ENCODE data around the gene COQ8B.
A peak's percentile ranks its signal among the peaks of the same experiment; 100 is the strongest.

Gene COQ8B

DNA sequence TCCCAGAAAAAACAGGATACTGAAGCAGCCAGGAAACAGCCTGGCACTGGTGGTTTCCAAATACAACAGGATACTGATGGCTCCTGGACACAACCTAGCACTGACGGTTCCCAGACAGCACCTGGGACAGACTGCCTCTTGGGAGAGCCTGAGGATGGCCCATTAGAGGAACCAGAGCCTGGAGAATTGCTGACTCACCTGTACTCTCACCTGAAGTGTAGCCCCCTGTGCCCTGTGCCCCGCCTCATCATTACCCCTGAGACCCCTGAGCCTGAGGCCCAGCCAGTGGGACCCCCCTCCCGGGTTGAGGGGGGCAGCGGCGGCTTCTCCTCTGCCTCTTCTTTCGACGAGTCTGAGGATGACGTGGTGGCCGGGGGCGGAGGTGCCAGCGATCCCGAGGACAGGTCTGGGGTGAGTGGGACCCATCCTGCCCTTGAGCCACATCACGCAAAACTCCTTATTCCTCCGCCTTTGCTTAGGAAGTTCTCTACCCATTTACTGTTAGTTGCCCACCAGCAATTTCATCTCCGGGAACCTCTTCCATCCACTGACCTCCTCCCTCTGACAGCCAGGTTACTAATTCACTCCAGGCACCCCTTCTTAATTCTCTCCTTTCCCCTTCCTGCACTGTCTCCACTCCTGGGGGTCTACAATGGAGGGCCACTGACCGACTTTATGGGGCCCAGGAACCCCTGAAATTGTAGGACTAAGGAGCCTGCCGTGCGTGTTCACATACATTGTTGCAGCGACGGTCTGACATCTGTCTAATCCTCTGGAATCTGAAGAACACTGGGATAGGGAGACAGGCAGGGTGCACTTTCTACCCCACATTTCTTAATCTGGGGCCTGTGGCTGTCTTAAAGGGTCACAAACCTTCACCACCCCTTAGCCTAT lies 1.4 kb upstream of the COQ8B start:
- DNase-seq = peak in 3 of 56 donors; percentile 9 to 23 (median 22)

DNA sequence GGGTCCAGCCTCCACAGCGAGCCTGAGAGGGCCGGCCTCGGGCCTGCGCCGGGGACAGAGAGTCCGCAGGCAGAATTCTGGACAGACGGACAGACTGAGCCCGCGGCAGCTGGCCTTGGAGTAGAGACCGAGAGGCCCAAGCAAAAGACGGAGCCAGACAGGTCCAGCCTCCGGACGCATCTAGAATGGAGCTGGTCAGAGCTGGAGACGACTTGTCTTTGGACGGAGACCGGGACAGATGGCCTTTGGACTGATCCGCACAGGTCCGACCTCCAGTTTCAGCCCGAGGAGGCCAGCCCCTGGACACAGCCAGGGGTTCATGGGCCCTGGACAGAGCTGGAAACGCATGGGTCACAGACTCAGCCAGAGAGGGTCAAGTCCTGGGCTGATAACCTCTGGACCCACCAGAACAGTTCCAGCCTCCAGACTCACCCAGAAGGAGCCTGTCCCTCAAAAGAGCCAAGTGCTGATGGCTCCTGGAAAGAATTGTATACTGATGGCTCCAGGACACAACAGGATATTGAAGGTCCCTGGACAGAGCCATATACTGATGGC lies 716 bp upstream of the COQ8B start:
- peak in 14 of 56 donors; percentile 16 to 58 (median 44) for DNase-seq

- DNase-seq = peak in 9 of 56 donors; percentile 25 to 68 (median 53)
Observed at GRCh38 chr19:40716031-40716481, 630 bp downstream of the COQ8B start.

DNA sequence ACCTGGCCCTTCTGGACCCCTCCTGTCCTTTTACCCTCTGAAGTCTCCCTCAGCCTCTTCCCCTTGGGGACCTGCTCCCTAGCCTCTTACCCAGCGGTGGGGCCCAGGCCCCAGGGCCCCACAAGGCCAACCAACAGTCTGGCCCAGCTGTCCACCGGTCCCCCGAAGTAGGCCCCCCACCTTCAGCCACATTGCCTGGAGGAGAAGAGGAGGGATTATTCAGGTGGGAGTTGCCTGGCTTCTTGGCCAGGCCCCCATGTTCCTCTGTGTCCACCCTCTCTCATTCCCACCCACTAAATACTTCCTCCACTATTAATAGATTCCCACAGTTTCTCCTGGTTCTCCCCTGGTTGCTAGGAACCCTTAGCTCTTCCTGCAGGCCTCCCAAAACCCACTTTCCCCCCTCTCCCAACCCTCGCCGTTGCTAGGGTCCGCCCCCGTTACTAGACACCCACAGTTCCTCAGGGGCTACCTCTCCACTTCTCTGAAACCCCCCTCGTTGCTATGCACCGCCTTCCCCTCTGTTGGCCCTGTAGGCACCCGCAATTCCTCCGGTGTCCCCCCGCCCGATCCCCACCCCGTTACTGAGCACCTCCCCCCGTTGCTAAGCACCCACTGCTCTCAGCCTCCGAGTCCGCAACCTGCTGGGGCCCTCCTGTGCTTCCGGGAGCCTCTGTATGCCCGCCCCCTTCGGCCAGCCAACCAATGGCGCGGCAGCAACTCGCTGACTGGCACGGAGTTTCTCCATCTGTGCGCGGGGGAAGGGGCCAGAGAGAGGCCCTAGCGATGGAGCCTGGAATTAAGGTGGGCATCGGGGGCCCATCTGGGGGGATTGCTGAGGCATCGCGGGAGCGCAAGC lies 2.0 kb downstream of the COQ8B start:
- DNase-seq = peak; percentile 49 to 98 (median 93)

DNA sequence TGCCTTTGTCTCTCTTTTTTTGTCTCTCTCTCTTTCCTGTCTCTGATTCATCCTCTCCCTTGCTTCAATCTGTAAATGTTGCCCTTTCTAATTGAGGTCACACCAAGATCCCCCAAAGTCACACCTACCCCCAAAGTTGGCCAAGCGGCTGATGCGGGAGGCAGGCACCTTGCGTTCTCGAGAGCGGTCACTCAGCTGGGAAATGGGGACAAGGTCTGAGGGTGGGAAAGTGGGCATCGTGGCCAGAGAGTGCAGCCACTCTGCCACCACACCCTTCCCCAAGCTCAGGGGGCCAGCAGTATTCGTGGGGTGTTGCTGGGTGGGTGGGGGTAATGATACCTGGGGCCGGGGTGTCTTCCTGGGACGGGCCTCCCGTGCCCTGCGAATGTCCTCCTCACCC lies 2.7 kb downstream of the COQ8B start:
- no peak for DNase-seq

GRCh38 chr19:40709817-40710216 lies 6.9 kb downstream of the COQ8B start:
- DNase-seq = no peak

- no peak for DNase-seq
Observed at GRCh38 chr19:40707615-40708014, 9.1 kb downstream of the COQ8B start.

DNA sequence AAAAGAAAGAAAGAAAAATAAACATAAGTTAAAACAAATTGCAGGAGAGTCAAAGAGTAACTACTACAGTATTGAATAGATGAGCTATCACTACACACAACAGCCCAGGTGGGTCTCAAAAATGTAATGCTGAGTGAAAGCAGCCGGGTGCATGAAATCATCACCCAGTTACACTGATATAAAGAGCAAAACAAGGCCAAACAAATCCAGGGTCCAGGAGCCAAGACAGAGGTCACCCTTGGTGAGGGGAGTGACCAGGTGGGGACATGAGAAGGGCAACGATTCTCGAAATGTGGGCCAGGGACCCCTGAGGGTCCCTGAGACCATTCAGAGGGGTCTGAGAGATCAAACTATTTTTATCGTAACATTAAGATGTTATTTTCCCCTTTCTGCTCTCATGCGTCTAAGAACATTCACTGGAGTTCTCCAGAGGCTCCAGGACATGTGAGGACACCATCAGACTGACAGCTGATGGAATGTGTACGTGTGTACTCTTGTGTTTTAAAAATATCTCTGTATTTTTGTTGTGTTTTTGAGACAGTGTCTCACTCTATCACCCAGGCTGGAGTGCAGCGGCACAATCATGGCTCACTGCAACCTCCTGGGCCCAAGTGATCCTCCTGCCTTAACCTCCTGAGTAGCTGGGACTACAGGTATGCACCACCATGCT lies 10.6 kb downstream of the COQ8B start:
- no peak for DNase-seq

- no peak for DNase-seq
Observed at GRCh38 chr19:40705362-40705651, 11.4 kb downstream of the COQ8B start.

GRCh38 chr19:40704491-40705361 lies 12.0 kb downstream of the COQ8B start:
- no peak for DNase-seq

DNA sequence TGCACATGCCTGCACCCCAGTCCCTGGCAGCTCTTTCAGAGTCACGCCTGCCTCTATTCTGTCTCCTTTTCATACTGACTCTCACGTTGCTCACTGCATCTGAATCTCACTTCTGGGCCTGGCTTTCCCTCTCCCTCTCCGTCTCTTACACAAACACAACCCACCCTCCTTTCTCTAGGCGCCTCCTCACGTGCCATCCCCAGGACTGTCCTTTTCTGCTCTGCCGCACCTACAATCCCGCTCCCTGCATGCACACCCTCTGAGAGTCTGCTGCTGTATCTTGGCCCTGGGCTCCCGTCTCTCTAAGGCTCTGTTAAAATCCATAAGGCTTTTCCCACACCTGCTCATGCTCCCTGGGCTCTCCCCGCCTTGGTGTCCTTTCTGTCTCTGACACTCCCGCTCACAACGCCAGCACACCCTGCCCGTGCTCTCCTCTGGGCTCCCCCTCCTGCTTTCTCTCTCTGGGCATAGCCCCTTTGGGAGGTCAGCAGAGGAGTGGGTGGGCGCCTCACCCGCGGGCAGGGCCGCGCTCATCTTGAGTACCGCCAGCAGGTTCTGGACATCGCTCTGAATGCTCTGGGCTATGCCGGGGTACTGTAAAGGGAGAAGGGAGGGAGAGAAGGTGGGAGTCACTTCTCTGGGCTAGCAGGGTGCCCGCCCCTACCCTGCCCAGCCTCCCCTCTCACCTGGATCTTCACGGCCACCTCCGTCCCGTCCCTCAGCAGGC lies 13.5 kb downstream of the COQ8B start:
- DNase-seq = peak in 3 of 56 donors; percentile 9 to 26 (median 9)

GRCh38 chr19:40702337-40703012 lies 14.2 kb downstream of the COQ8B start:
- peak in 21 of 56 donors; percentile 8 to 63 (median 28) for DNase-seq

DNA sequence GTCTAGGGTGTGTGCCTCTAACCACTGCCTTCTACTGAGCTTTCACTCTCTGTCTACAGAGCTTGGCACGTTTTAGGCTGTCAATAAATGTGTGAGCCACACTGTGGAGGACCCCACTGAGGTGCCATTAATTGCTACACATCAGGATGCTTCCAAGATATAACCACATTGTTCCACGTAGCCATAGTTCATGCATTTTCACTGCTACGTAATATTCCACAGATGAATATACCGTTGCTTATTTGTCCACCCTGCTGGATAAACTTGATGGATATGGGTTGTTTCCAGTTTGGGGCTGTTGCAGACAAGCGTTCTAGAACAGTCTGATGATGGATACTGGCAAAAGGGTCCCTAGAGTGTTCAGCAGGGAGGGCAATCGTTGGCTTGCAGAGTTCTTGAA lies 14.9 kb downstream of the COQ8B start:
- no peak for DNase-seq

GRCh38 chr19:40700083-40700482 lies 16.6 kb downstream of the COQ8B start:
- DNase-seq = no peak

DNA sequence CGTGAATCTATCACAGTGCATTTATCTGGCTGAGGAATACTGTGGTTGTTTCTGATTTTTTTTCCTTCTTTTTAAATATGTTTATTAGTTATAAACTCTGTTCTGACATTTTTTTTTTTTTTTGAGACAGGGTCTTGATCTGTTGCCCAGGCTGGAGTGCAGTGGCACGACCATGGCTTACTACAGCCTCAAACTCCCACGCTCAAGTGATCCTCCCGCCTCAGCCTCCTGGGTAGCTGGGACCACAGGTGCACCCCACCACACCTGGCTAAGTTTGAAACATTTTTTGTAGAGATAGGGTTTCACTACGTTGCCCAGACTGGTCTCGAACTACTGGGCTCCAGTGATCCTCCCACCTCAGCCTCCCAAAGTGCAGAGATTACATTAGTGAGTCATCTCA lies 19.7 kb downstream of the COQ8B start:
- no peak for DNase-seq

- DNase-seq = no peak
Observed at GRCh38 chr19:40695881-40696280, 20.8 kb downstream of the COQ8B start.

DNA sequence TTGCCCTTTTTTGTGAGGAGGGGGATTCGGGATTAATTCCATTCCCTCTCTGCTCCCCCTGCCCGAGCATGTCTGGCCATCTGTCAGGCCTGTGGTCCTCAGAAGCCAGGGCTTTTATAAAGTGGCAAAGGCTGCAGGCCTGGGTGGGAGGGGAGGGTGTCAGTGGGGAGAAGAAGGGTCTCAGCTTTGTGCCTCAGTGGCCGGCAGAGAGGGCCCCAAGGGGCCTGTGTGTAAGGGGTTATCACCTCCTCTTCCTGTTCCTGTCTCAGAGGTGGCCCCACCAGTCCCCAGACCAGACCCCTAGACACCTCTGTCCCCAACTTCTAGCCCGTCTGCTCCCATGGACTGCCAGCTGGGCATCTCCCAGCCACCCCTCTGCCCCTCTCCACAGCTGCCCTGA lies 22.8 kb downstream of the COQ8B start:
- DNase-seq = no peak

DNA sequence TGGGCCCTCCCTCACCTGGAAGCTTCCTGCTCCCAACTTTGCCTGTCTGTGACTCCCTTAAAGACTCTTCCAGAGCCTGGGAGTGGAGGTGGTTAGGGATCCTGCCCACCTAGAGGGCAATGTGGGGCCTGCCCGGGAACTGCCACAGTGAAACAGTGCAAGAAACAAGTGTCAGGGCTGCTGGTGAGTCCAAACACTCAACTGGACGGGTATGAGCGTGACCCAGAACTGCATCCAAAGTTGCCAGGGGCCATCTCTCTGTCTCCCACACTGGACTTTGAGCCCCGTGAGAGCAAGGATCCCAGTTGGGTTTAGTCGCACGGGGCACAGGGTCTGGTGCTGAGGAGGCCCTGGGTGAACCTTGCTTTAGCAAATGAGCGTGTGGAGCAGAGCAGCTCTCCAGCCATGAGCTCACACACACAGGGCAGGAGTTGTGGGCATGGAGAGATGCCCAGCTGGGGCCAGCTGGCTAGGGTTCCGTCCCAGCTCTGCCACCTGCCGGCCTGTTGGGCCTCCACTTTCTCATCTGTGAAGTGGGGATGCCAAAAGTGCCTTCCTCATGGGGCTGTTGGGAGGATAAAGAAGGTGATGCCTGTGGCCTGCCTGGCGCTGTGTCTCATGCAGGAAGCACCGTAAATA lies 23.4 kb downstream of the COQ8B start:
- no peak for DNase-seq

DNA sequence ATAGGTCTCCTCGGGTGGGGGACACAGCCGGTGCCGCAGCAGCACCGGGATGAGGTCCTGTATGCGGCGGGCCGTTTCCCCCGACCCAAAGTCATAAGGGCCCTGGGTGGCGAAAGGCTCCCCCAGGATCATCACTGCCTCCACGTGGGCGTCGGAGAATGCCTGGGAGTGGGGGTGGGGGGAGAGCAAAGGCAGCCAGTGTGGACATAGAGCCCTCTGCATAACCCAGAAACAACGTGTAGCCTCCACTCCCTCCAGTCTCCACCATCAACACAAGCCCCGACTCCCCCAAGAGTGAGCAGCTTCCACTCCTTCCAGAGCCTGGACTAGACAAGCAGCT lies 24.5 kb downstream of the COQ8B start:
- DNase-seq = no peak
